Measurements from ENCODE around the gene ZNF320.
"Not testable (repeated sequence)": the region's sequence is repeated elsewhere in the genome, so short reads cannot be mapped to it uniquely, and the experiment has no call there.

ZNF320 gene

GRCh38 chr19:52923778-52924593, 26.6 kb upstream of the ZNF320 start:
- peak overlapping the region; percentile 90 for H3K4me3 ChIP-seq (ENCODE audit: low read length)
- TF ChIP-seq CTCF (conservative IDR thresholded peaks at IDR 0.05; ENCODE audit: low read depth, low read length), result no peak
- no peak for DNase-seq (ENCODE audit: low read depth)

GRCh38 chr19:52922841-52923777, 25.7 kb upstream of the ZNF320 start, which contains the start of gene ZNF888:
ZNF888 (minus strand) TSS chr19:52923428; CDS start chr19:52917873, 5,555 bp downstream.
- no peak for TF ChIP-seq CTCF (conservative IDR thresholded peaks at IDR 0.05; ENCODE audit: low read depth, low read length)
- no peak for DNase-seq (ENCODE audit: low read depth)
- peak within 1 kb of the TSS; percentile 90 for H3K4me3 ChIP-seq (ENCODE audit: low read length)

- TF ChIP-seq CTCF (conservative IDR thresholded peaks at IDR 0.05; ENCODE audit: low read depth, low read length), result no peak
- DNase-seq (ENCODE audit: low read depth), result no peak
- no peak overlapping the region for H3K4me3 ChIP-seq (ENCODE audit: low read length)
Measured at GRCh38 chr19:52917531-52917930, 20.1 kb upstream of the ZNF320 start.

- no peak for TF ChIP-seq CTCF (conservative IDR thresholded peaks at IDR 0.05; ENCODE audit: low read depth, low read length)
- no peak for DNase-seq (ENCODE audit: low read depth)
Measured at GRCh38 chr19:52910648-52911047, 13.2 kb upstream of the ZNF320 start.

GRCh38 chr19:52904052-52904780, 6.8 kb upstream of the ZNF320 start:
- H3K4me3 ChIP-seq (ENCODE audit: low read length); DNase-seq (ENCODE audit: low read depth): not testable (repeated sequence)

More at GRCh38 chr19:52910648-52911047, 13.2 kb upstream of the ZNF320 start:
- no peak overlapping the region for H3K4me3 ChIP-seq (ENCODE audit: low read length)

- H3K4me3 ChIP-seq (ENCODE audit: low read length), result no peak overlapping the region
- TF ChIP-seq CTCF (conservative IDR thresholded peaks at IDR 0.05; ENCODE audit: low read depth, low read length), result no peak
- DNase-seq (ENCODE audit: low read depth), result no peak
Measured at GRCh38 chr19:52901842-52902241, 4.4 kb upstream of the ZNF320 start.

- not testable (repeated sequence) for H3K4me3 ChIP-seq (ENCODE audit: low read length); DNase-seq (ENCODE audit: low read depth)
Measured at GRCh38 chr19:52898596-52898995, 1.2 kb upstream of the ZNF320 start.
